GM23248 (cell line): ENCODE data around the gene ITPRIP. TPM values are rescaled to one million over a fixed set of nuclear protein-coding genes. Genes with fewer than 3 reads are reported as not detected.

Experiments used
- DNase-seq: peaks from one replicate; pipeline ENCODE4 v3.0.0-alpha.2; 2015
- H2AFZ ChIP-seq: fragments of 200-600 bp; sonication (generic); 2 replicates; pipeline ENCODE4 v1.6.1; 2016; ENCODE audit warnings: antibody characterized with exemption
- H3F3A ChIP-seq: fragments of 200-600 bp; sonication (generic); 2 replicates; pipeline ENCODE4 v1.6.1; 2016; ENCODE audit warnings: mild to moderate bottlenecking, antibody characterized with exemption, mixed run types; ENCODE audit not compliant: insufficient read depth
- H3K27ac ChIP-seq: fragments of 200-600 bp; sonication (generic); 2 replicates; pipeline ENCODE4 v1.5.1; 2016; ENCODE audit warnings: mild to moderate bottlenecking
- H3K27me3 ChIP-seq: fragments of 200-600 bp; sonication (generic); replicated peaks from 2 replicates; pipeline ENCODE4 v1.6.1; 2016; ENCODE audit warnings: mild to moderate bottlenecking; ENCODE audit not compliant: insufficient read depth
- H3K36me3 ChIP-seq: fragments of 200-600 bp; sonication (generic); 2 replicates; pipeline ENCODE4 v1.6.1; 2016; ENCODE audit warnings: low read depth, mild to moderate bottlenecking
- H3K4me1 ChIP-seq: fragments of 200-600 bp; sonication (generic); 2 replicates; pipeline ENCODE4 v1.6.1; 2016; ENCODE audit warnings: mild to moderate bottlenecking; ENCODE audit not compliant: insufficient read depth
- H3K4me2 ChIP-seq: fragments of 200-600 bp; sonication (generic); one replicate; pipeline ENCODE4 v1.6.1; 2016; ENCODE audit warnings: mild to moderate bottlenecking; ENCODE audit not compliant: unreplicated experiment
- H3K4me3 ChIP-seq: fragments of 200-600 bp; sonication (generic); 2 replicates; pipeline ENCODE4 v1.5.1; 2016; ENCODE audit warnings: mild to moderate bottlenecking
- H3K79me2 ChIP-seq: fragments of 200-600 bp; sonication (generic); 2 replicates; pipeline ENCODE4 v1.6.1; 2016; ENCODE audit warnings: mild to moderate bottlenecking; ENCODE audit not compliant: insufficient read depth
- H3K9ac ChIP-seq: fragments of 200-600 bp; sonication (generic); 2 replicates; pipeline ENCODE4 v1.6.1; 2016; ENCODE audit warnings: mild to moderate bottlenecking
- H3K9me2 ChIP-seq: fragments of 200-600 bp; sonication (generic); 2 replicates; pipeline ENCODE4 v1.6.1; 2016; ENCODE audit warnings: mixed run types, mild to moderate bottlenecking, moderate library complexity; ENCODE audit not compliant: insufficient read depth
- H3K9me3 ChIP-seq: fragments of 200-600 bp; sonication (generic); one replicate; pipeline ENCODE4 v1.6.1; 2017; ENCODE audit warnings: low read depth
- H4K20me1 ChIP-seq: fragments of 200-600 bp; sonication (generic); 2 replicates; pipeline ENCODE4 v1.6.0; 2016; ENCODE audit not compliant: insufficient read depth
- EZH2 ChIP-seq: fragments of 200-600 bp; sonication (generic); IDR thresholded peaks from 2 replicates; pipeline ENCODE4 v1.6.1; 2018; ENCODE audit warnings: antibody characterized with exemption, mild to moderate bottlenecking; ENCODE audit not compliant: insufficient read depth, poor library complexity, severe bottlenecking
- EZH2phosphoT487 ChIP-seq: fragments of 200-600 bp; sonication (generic); IDR thresholded peaks from 2 replicates; pipeline ENCODE4 v1.6.1; 2018; ENCODE audit warnings: antibody characterized with exemption, moderate library complexity, mild to moderate bottlenecking, low read depth; ENCODE audit not compliant: insufficient read depth
- WGBS, 2 experiments: methylation state at CpG; one replicate each; pipeline ENCODE4 v1.1.6; 2015 to 2017; ENCODE audit warnings: low lambda C conversion rate in 2 of 2, low coverage in 1 of 2; ENCODE audit errors: missing lambda C conversion rate in 2 of 2; 5-methylcytosine and 5-hydroxymethylcytosine counted together
- in situ Hi-C: fragments of 300-500 bp; cut with MboI; formaldehyde crosslinking; loops from 2 replicates; pipeline ENCODE4 v1.15.0; 2020
- polyA plus RNA-seq: library from polyadenylated mRNA; unstranded; fragments of >200 nt; fragmentation: Nextera tagmentation; extraction: Ambion mirVana; gene quantifications from 2 replicates; pipeline ENCODE4 v1.2.1, GENCODE V29; 2016
- total RNA-seq: library from RNA; depleted of rRNA; stranded (reverse); fragments of >200 nt; shearing (Covaris generic); gene quantifications from 2 replicates; pipeline ENCODE4 v1.2.3, GENCODE V29; 2014

The ITPRIP gene
- total and polyA plus RNA-seq, 2 experiments from 2014 or later = 9.6 to 24.7 TPM

- H3K79me2 ChIP-seq = peaks cover 74% of the 10 kb centered on the region
- peaks cover 39% of the 10 kb centered on the region for H3K4me1 ChIP-seq
- no peak for DNase-seq
- H3K27me3 ChIP-seq = no peaks in the 10 kb centered on the region
- WGBS, 2 experiments = 94% methylated on average over 28 of the region's 28 CpGs
- H3K9me3 ChIP-seq = no peaks in the 10 kb centered on the region
- H2AFZ ChIP-seq = no peak overlapping the region
- TF ChIP-seq EZH2 = no peak
- no peak for TF ChIP-seq EZH2phosphoT487
- in situ Hi-C loops = no loop called here
- H3K9me2 ChIP-seq = no peaks in the 10 kb centered on the region
- no peak overlapping the region for H3K9ac ChIP-seq
- no peaks in the 10 kb centered on the region for H4K20me1 ChIP-seq
- H3F3A ChIP-seq = peaks cover 40% of the 10 kb centered on the region
- peaks cover 2% of the 10 kb centered on the region; the same call in 1 of the 2 replicates for H3K36me3 ChIP-seq
- no peak overlapping the region for H3K4me3 ChIP-seq
- no peak overlapping the region for H3K27ac ChIP-seq
- H3K4me2 ChIP-seq = no peak overlapping the region
Observed at GRCh38 chr10:104325436-104326435, 12.5 kb downstream of the ITPRIP start.

GRCh38 chr10:104324931-104325330 lies 13.3 kb downstream of the ITPRIP start:
- H3F3A ChIP-seq = peaks cover 32% of the 10 kb centered on the region
- no peak overlapping the region for H3K27ac ChIP-seq
- WGBS, 2 experiments = 95 to 99% methylated on average over 10 of the region's 10 CpGs
- no peak for TF ChIP-seq EZH2
- no peak for TF ChIP-seq EZH2phosphoT487
- H3K9me2 ChIP-seq = no peaks in the 10 kb centered on the region
- peaks cover 35% of the 10 kb centered on the region for H3K4me1 ChIP-seq
- H3K4me3 ChIP-seq = no peak overlapping the region
- in situ Hi-C loops = no loop called here
- no peaks in the 10 kb centered on the region for H4K20me1 ChIP-seq
- no peak overlapping the region for H2AFZ ChIP-seq
- peaks cover 81% of the 10 kb centered on the region for H3K79me2 ChIP-seq
- H3K9me3 ChIP-seq = no peaks in the 10 kb centered on the region
- no peak for DNase-seq
- no peaks in the 10 kb centered on the region for H3K27me3 ChIP-seq
- H3K36me3 ChIP-seq = peaks cover 5% of the 10 kb centered on the region; the same call in 1 of the 2 replicates
- no peak overlapping the region for H3K9ac ChIP-seq
- no peak overlapping the region for H3K4me2 ChIP-seq

- H2AFZ ChIP-seq = no peak overlapping the region
- H3K27ac ChIP-seq = no peak overlapping the region
- H3K27me3 ChIP-seq = no peaks in the 10 kb centered on the region
- TF ChIP-seq EZH2 (no peak), EZH2phosphoT487 (no peak)
- no peak overlapping the region for H3K4me3 ChIP-seq
- peaks cover 5% of the 10 kb centered on the region; the same call in 1 of the 2 replicates for H3K36me3 ChIP-seq
- no peaks in the 10 kb centered on the region for H3K9me2 ChIP-seq
- 95 to 100% methylated on average over 3 to 9 of the region's 9 CpGs for WGBS, 2 experiments
- H3K4me2 ChIP-seq = no peak overlapping the region
- in situ Hi-C loops = no loop called here
- H3K79me2 ChIP-seq = peaks cover 88% of the 10 kb centered on the region
- H3K9me3 ChIP-seq = no peaks in the 10 kb centered on the region
- H4K20me1 ChIP-seq = no peaks in the 10 kb centered on the region
- peaks cover 26% of the 10 kb centered on the region for H3F3A ChIP-seq
- H3K4me1 ChIP-seq = peaks cover 35% of the 10 kb centered on the region
- DNase-seq = no peak
- H3K9ac ChIP-seq = no peak overlapping the region
Observed at GRCh38 chr10:104324221-104324686, 14.0 kb downstream of the ITPRIP start.

- Histone ChIP-seq H3F3A (peaks cover 27% of the 10 kb centered on the region), H3K9me2 (no peaks in the 10 kb centered on the region), H4K20me1 (no peaks in the 10 kb centered on the region), H3K4me1 (peaks cover 32% of the 10 kb centered on the region), H3K4me3 (no peak overlapping the region), H2AFZ (no peak overlapping the region), H3K27ac (no peak overlapping the region), H3K27me3 (no peaks in the 10 kb centered on the region), H3K4me2 (no peak overlapping the region), H3K9me3 (no peaks in the 10 kb centered on the region), H3K79me2 (peaks cover 93% of the 10 kb centered on the region), H3K9ac (no peak overlapping the region), H3K36me3 (peaks cover 5% of the 10 kb centered on the region; the same call in 1 of the 2 replicates)
- TF ChIP-seq EZH2phosphoT487 (no peak), EZH2 (no peak)
- DNase-seq = no peak
- in situ Hi-C loops = no loop called here
- 99% methylated on average over 4 of the region's 4 CpGs for whole genome bisulfite sequencing, 2 experiments
Observed at GRCh38 chr10:104323760-104324201, 14.5 kb downstream of the ITPRIP start.
